OCI-LY7 (cell line): ENCODE data around the gene FAM9B.
"Not testable (repeated sequence)": the region's sequence is repeated elsewhere in the genome, so short reads cannot be mapped to it uniquely, and the experiment has no call there.

Source experiments
- CTCF ChIP-seq: fragments of 200-600 bp; sonication (generic); conservative IDR thresholded peaks from 2 replicates; pipeline ENCODE4 v1.5.1; 2014; ENCODE audit warnings: mild to moderate bottlenecking, antibody characterized with exemption, low read length, moderate library complexity, mixed read lengths
- EZH2phosphoT487 ChIP-seq: fragments of 200-600 bp; sonication (generic); IDR thresholded peaks from 2 replicates; pipeline ENCODE4 v1.6.1; 2018; ENCODE audit warnings: low read depth, borderline replicate concordance, mild to moderate bottlenecking, mixed run types, antibody characterized with exemption, low read length, moderate library complexity, mixed read lengths

- TF ChIP-seq CTCF, EZH2phosphoT487: not testable (repeated sequence)
Measured at GRCh38 chrX:9018332-9018731, 15.6 kb downstream of the FAM9B start.
